ENCODE data around the gene NPB. TPM values are rescaled to one million over a fixed set of nuclear protein-coding genes. Genes with fewer than 3 reads are reported as not detected.
A peak's percentile ranks its signal among the peaks of the same experiment; 100 is the strongest.

The NPB gene
- polyA plus RNA-seq, 1 of the 3 experiments (the other 2 are of a cell fraction), result 2.4 TPM

DNA sequence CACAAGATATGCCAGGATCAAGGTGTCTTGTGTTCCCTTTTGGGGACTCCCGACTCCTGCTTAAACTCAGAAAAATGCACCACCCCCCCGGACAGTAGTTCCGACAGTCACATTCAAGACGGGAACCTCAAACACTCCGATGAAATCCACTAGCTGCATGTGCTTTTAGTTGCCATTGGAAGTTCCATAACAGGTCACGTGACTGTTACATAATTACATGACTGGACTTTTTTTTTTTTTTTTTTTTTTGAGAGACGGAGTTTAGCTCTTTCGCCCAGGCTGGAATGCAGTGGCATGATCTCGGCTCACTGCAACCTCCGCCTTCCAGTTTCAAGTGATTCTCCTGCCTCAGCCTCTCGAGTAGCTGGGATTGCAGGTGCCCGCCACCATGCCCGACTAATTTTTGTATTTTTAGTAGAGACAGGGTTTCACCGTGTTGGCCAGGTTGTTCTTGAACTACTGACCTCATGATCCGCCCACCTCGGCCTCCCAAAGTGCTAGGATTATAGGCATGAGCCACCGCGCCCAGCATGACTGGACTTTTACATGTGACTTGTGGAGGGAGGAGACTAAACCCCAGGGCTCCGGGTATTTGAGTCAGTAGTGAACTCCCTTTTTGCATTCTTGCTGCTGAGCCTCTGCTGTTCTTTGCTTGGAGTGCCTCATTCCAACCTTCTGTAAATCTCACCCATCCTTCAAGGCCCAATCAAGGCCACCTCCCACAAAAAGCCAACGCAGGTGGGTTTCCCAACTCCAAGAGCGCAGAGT is 14.4 kb downstream of the NPB start:
- no peak for DNase-seq
- 79% methylated on average over 20 of the region's 21 CpGs for WGBS (ENCODE audit: low lambda C conversion rate)
- Histone ChIP-seq H3K79me2 (ENCODE audit: insufficient read depth) (peaks cover 60% of the 10 kb centered on the region), H3K27ac (ENCODE audit: low read depth in 2 of 2, low read length in 1 of 2) (no peak overlapping the region), H3F3A (replicated peaks; ENCODE audit: insufficient read depth) (peaks cover 31% of the 10 kb centered on the region), H3K4me2 (peak overlapping the region; percentile 76), H2AFZ (ENCODE audit: low read depth) (no peak overlapping the region), H3K4me1 (ENCODE audit: control insufficient read depth in 1 of 2, insufficient read depth in 2 of 2, low read depth in 1 of 2, low read length in 1 of 2) (peaks cover 7 to 26% of the 10 kb centered on the region in 2 experiments; a peak in 3 of 4 replicates), H3K9ac (peak overlapping the region; percentile 68; the same call in 1 of the 2 replicates), H3K9me2 (no peaks in the 10 kb centered on the region), H4K20me1 (ENCODE audit: insufficient read depth) (peaks cover 64% of the 10 kb centered on the region), H3K4me3 (ENCODE audit: low read depth in 2 of 2, low read length in 1 of 2) (peak overlapping the region; percentile 89 to 100), H3K9me3 (no peaks in the 10 kb centered on the region), H3K36me3 (replicated peaks in 1 of 2; ENCODE audit: control insufficient read depth in 1 of 2, insufficient read depth in 2 of 2, low read length in 1 of 2) (peaks cover 25 to 73% of the 10 kb centered on the region in 2 experiments), H3K27me3 (ENCODE audit: insufficient read depth) (no peaks in the 10 kb centered on the region)
- POLR2A ChIA-PET, result interaction anchor here (0.7 to 1.3 kb wide), 3 partner anchors 21 to 105 kb away, joined by 3 to 8 read pairs (median 3); partner anchors contain the start of gene PYCR1
- TF ChIP-seq EP300 (IDR thresholded peaks at IDR 0.05; ENCODE audit: borderline replicate concordance in 1 of 2, low read depth in 1 of 2, low read length in 1 of 2), result no peak
- TF ChIP-seq ELF1 (IDR thresholded peaks at IDR 0.05), result no peak
- TF ChIP-seq RXRA (IDR thresholded peaks at IDR 0.05; ENCODE audit: borderline replicate concordance, low read depth), result no peak
- TF ChIP-seq NFIC (IDR thresholded peaks at IDR 0.05; ENCODE audit: borderline replicate concordance), result no peak
- no peak for TF ChIP-seq GABPA (IDR thresholded peaks at IDR 0.05; ENCODE audit: low read depth)
- TF ChIP-seq FOXJ3 (CRISPR knock-in tag; IDR thresholded peaks at IDR 0.05), result no peak
- TF ChIP-seq NRF1 (IDR thresholded peaks at IDR 0.05; ENCODE audit: low read depth, low read length), result no peak
- TF ChIP-seq, protein P1, sequence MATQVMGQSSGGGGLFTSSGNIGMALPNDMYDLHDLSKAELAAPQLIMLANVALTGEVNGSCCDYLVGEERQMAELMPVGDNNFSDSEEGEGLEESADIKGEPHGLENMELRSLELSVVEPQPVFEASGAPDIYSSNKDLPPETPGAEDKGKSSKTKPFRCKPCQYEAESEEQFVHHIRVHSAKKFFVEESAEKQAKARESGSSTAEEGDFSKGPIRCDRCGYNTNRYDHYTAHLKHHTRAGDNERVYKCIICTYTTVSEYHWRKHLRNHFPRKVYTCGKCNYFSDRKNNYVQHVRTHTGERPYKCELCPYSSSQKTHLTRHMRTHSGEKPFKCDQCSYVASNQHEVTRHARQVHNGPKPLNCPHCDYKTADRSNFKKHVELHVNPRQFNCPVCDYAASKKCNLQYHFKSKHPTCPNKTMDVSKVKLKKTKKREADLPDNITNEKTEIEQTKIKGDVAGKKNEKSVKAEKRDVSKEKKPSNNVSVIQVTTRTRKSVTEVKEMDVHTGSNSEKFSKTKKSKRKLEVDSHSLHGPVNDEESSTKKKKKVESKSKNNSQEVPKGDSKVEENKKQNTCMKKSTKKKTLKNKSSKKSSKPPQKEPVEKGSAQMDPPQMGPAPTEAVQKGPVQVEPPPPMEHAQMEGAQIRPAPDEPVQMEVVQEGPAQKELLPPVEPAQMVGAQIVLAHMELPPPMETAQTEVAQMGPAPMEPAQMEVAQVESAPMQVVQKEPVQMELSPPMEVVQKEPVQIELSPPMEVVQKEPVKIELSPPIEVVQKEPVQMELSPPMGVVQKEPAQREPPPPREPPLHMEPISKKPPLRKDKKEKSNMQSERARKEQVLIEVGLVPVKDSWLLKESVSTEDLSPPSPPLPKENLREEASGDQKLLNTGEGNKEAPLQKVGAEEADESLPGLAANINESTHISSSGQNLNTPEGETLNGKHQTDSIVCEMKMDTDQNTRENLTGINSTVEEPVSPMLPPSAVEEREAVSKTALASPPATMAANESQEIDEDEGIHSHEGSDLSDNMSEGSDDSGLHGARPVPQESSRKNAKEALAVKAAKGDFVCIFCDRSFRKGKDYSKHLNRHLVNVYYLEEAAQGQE (IDR thresholded peaks at IDR 0.05; ENCODE audit: low read depth, low read length), result no peak
- TF ChIP-seq MXI1 (IDR thresholded peaks at IDR 0.05; ENCODE audit: low read depth, low read length), result no peak
- TF ChIP-seq RCOR1 (IDR thresholded peaks at IDR 0.05; ENCODE audit: low read length), result no peak
- TF ChIP-seq EZH2phosphoT487 (IDR thresholded peaks at IDR 0.05; ENCODE audit: borderline replicate concordance, low read depth), result no peak
- TF ChIP-seq, protein P2, sequence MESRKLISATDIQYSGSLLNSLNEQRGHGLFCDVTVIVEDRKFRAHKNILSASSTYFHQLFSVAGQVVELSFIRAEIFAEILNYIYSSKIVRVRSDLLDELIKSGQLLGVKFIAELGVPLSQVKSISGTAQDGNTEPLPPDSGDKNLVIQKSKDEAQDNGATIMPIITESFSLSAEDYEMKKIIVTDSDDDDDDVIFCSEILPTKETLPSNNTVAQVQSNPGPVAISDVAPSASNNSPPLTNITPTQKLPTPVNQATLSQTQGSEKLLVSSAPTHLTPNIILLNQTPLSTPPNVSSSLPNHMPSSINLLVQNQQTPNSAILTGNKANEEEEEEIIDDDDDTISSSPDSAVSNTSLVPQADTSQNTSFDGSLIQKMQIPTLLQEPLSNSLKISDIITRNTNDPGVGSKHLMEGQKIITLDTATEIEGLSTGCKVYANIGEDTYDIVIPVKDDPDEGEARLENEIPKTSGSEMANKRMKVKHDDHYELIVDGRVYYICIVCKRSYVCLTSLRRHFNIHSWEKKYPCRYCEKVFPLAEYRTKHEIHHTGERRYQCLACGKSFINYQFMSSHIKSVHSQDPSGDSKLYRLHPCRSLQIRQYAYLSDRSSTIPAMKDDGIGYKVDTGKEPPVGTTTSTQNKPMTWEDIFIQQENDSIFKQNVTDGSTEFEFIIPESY (IDR thresholded peaks at IDR 0.05; ENCODE audit: borderline replicate concordance, low read depth), result no peak
- TF ChIP-seq TAF1 (IDR thresholded peaks at IDR 0.05; ENCODE audit: borderline replicate concordance, low read depth, low read length), result no peak
- CTCF ChIA-PET, result interaction anchor here (0.5 to 3.4 kb wide), 6 partner anchors 11 to 106 kb away, joined by 3 to 22 read pairs (median 4); partner anchors contain the start of genes CENPX, MAFG, NOTUM and PYCR1
